HG03354 (cell line): ENCODE results near the gene ZNF398.
"Not testable (repeated sequence)": the region's sequence is repeated elsewhere in the genome, so short reads cannot be mapped to it uniquely, and the experiment has no call there.

Source experiments
- ATAC-seq: cut with Tn5 transposase; IDR thresholded peaks from one replicate; pipeline ENCODE4 v1.9.1; 2021; ENCODE audit warnings: mild to moderate bottlenecking; ENCODE audit not compliant: unreplicated experiment, poor library complexity, severe bottlenecking

ZNF398 gene

GRCh38 chr7:149220534-149220933 is 73.3 kb downstream of the ZNF398 start:
- no peak for ATAC-seq

GRCh38 chr7:149223176-149223575 is 75.9 kb downstream of the ZNF398 start:
- no peak for ATAC-seq

GRCh38 chr7:149223761-149224160 is 76.5 kb downstream of the ZNF398 start:
- ATAC-seq = no peak

GRCh38 chr7:149224352-149224751 is 77.1 kb downstream of the ZNF398 start:
- ATAC-seq = no peak

GRCh38 chr7:149225106-149225505 is 77.9 kb downstream of the ZNF398 start:
- no peak for ATAC-seq

- ATAC-seq = no peak
Observed at GRCh38 chr7:149225656-149226055, 78.4 kb downstream of the ZNF398 start.

GRCh38 chr7:149226366-149226765 is 79.1 kb downstream of the ZNF398 start:
- not testable (repeated sequence) for ATAC-seq

- ATAC-seq = no peak
Observed at GRCh38 chr7:149226840-149227494, 79.7 kb downstream of the ZNF398 start.

GRCh38 chr7:149228831-149229471 is 81.7 kb downstream of the ZNF398 start:
- ATAC-seq = no peak

- ATAC-seq = no peak
Observed at GRCh38 chr7:149229526-149229925, 82.3 kb downstream of the ZNF398 start.

- ATAC-seq = no peak
Observed at GRCh38 chr7:149232362-149232761, 85.1 kb downstream of the ZNF398 start.
